Stimulated activated CD8-positive, alpha-beta memory T cell treated with anti-CD3 and anti-CD28 coated beads, Interleukin-15, amount 100 ng/mL, for 48 hours (primary cell): ENCODE results near the gene CLCN1.

Experiments used
- DNase-seq, 2 donors: peaks; one replicate each; pipeline ENCODE4 v3.0.0-alpha.2; 2020; ENCODE audit warnings: low read depth in 2 of 2

The CLCN1 gene

GRCh38 chr7:143396625-143397556, 81.0 kb downstream of the CLCN1 start:
- no peak for DNase-seq

DNA sequence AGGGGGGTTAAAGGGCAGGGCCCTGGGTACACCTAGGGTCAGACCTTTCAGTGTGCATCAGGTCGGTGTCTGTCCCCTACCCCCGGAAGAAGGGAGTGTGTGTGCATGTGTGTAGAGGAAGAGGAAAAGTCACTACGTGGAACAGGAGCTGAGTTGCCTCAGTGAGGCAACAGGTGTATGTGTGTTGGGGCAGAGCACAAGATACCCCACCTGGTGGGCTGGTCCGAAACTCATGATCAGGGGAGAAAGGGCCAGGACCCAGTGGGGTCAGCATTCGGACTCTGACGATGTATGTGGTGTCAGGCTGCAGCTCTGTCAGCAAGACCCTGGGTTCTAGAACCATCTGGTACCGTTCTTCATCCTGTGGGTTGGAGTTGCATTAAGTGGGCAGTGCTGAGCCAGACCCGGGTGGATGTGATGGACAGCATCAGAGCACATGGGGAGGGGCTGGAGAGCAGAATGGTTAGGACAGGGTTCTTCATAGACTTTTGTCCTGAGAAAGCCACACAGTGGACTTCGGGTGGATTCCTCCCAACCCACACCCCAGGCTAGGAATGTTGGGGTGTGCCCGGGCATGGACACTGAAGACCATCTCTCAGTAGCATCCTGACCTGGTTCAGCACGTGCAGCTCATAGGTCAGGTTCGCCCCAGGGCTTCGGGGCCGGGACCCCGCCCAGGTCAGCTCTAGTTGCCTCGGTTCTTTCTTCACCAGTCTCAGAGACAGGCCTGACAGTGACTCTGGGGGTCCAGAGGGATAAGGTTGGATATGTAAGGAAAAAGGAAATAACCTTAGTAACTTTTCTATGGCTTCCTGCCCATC, 82.0 kb downstream of the CLCN1 start:
- DNase-seq, result no peak

DNA sequence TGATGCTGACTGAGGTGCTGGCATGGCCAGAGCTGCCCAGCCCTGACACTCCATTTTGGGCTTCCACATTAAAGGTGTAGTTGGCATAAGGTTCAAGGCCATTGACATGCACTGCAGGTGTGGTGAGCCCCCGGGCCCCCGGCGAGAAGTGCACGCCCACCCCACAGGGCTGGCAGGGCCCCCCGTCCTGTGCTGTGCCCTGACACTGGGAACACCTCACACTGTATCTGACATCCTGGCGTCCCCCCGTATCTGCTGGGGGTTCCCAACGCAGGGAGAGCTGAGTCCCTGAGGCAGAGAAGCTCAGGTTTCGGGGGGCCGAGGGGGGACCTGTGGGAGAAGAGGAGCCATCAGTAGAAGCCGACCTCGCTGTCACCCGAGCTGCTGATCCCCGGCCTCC, 82.7 kb downstream of the CLCN1 start:
- no peak for DNase-seq

- DNase-seq, result no peak
Observed at GRCh38 chr7:143399151-143399550, 83.2 kb downstream of the CLCN1 start.

DNA sequence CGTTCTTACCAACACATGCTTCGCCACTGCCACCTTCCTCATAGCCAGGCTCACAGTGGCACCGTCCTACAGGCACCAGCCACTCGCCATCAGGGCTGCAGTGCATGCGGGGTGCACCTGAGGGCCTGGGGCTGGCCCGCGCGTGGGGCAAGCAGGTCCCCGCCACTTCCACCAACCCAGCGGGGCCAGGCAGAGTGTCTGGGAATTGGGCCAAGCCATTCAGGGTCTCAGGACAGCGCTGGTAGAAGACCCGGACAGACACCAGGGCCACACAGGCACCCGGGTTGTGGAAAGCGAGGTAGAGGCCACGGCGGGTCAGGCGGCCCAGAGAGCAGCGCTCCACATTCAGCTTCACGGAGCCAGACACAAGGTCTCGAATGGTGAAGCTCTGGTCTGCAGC, 83.7 kb downstream of the CLCN1 start:
- DNase-seq, result no peak

DNA sequence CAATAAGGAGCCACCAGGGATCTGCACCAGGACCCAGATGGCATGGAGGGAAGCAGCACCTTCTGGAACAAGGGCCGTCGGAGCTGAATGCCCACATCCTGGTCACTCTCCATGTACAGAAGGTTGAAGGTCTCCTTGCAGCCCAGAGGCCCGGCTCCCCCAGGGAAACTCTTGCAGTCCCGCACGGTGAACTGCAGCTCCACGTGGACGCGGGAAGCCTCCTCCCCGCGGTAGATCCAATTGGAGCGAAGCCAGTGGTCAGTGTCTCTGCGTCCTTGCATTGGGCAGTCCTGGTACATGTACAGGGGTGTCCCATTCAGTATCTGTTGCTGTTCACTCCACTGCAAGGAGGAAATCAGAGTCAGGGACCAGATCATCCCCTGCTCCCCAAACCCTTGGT, 85.4 kb downstream of the CLCN1 start:
- DNase-seq, result no peak
